Neural cell (in vitro differentiated cells): ENCODE data around the gene FMO2. TPM values are rescaled to one million over a fixed set of nuclear protein-coding genes. Genes with fewer than 3 reads are reported as not detected.

Source experiments
- H2AFZ ChIP-seq: fragments of 200-600, 300-800 bp; sonication (generic), shearing (Covaris generic); 2 replicates; pipeline ENCODE4 v1.6.0; 2014; ENCODE audit warnings: low read depth, mild to moderate bottlenecking, antibody characterized with exemption, low read length, moderate library complexity
- H3F3A ChIP-seq: fragments of 200-600 bp; shearing (Covaris generic); 2 replicates; pipeline ENCODE4 v1.6.1; 2016; ENCODE audit warnings: mild to moderate bottlenecking, moderate library complexity, mixed read lengths, antibody characterized with exemption, low read length; ENCODE audit not compliant: insufficient read depth, poor library complexity, severe bottlenecking
- H3K27ac ChIP-seq: fragments of 200-600, 300-800 bp; sonication (generic), shearing (Covaris generic); 2 replicates; pipeline ENCODE4 v1.5.1; 2014; ENCODE audit warnings: mild to moderate bottlenecking, low read length, moderate library complexity
- H3K27me3 ChIP-seq: fragments of 300-800, 200-600 bp; sonication (generic), shearing (Covaris generic); 2 replicates; pipeline ENCODE4 v1.6.0; 2014; ENCODE audit warnings: mild to moderate bottlenecking, low read depth, low read length, moderate library complexity; ENCODE audit not compliant: insufficient read depth
- H3K36me3 ChIP-seq: fragments of 300-800, 200-600 bp; sonication (generic), shearing (Covaris generic); 2 replicates; pipeline ENCODE4 v1.5.1; 2014; ENCODE audit warnings: mild to moderate bottlenecking, antibody characterized with exemption, low read length, moderate library complexity; ENCODE audit not compliant: insufficient read depth
- H3K4me2 ChIP-seq: fragments of 300-800, 200-600 bp; sonication (generic), shearing (Covaris generic); 2 replicates; pipeline ENCODE4 v1.6.0; 2014; ENCODE audit warnings: mild to moderate bottlenecking, low read length
- H3K4me3 ChIP-seq: fragments of 300-800, 200-600 bp; sonication (generic), shearing (Covaris generic); 2 replicates; pipeline ENCODE4 v1.5.1; 2014; ENCODE audit warnings: mild to moderate bottlenecking, low read length, moderate library complexity
- H3K79me2 ChIP-seq: fragments of 200-600 bp; shearing (Covaris generic); replicated peaks from 2 replicates; pipeline ENCODE4 v1.6.0; 2014; ENCODE audit warnings: mild to moderate bottlenecking, low read length, moderate library complexity; ENCODE audit not compliant: insufficient read depth
- H3K9ac ChIP-seq: fragments of 300-800, 200-600 bp; sonication (generic), shearing (Covaris generic); 2 replicates; pipeline ENCODE4 v1.6.1; 2016; ENCODE audit warnings: mild to moderate bottlenecking, low read length, mixed read lengths
- H3K9me2 ChIP-seq: fragments of 200-600 bp; shearing (Covaris generic); 2 replicates; pipeline ENCODE4 v1.6.1; 2016; ENCODE audit warnings: mild to moderate bottlenecking, low read length, mixed read lengths; ENCODE audit not compliant: insufficient read depth
- H3K9me3 ChIP-seq: fragments of 200-600, 300-800 bp; sonication (generic), shearing (Covaris generic); 2 replicates; pipeline ENCODE4 v1.6.1; 2016; ENCODE audit warnings: mild to moderate bottlenecking, mixed run types, low read length, moderate library complexity, mixed read lengths
- H4K20me1 ChIP-seq: fragments of 200-600 bp; shearing (Covaris generic); 2 replicates; pipeline ENCODE4 v1.6.1; 2016; ENCODE audit warnings: mild to moderate bottlenecking, mixed run types; ENCODE audit not compliant: insufficient read depth
- EP300 ChIP-seq: fragments of 450-650 bp; conservative IDR thresholded peaks from 2 replicates; pipeline ENCODE4 v1.6.1; 2014; ENCODE audit warnings: antibody characterized with exemption, mild to moderate bottlenecking, moderate library complexity; ENCODE audit not compliant: poor library complexity, severe bottlenecking
- EZH2 ChIP-seq: fragments of 200-600, 300-800 bp; shearing (Covaris generic), sonication (generic); IDR thresholded peaks from 2 replicates; pipeline ENCODE4 v1.6.1; 2014; ENCODE audit warnings: antibody characterized with exemption, low read length, borderline replicate concordance, mild to moderate bottlenecking; ENCODE audit not compliant: insufficient read depth, poor library complexity, severe bottlenecking
- MXI1 ChIP-seq: fragments of 450-650 bp; conservative IDR thresholded peaks from 2 replicates; pipeline ENCODE4 v1.6.1; 2014; ENCODE audit warnings: antibody characterized with exemption, mild to moderate bottlenecking; ENCODE audit not compliant: poor library complexity, severe bottlenecking
- POLR2AphosphoS5 ChIP-seq: IDR thresholded peaks from 2 replicates; pipeline ENCODE4 v1.6.1; 2012
- RAD21 ChIP-seq: fragments of 450-650 bp; conservative IDR thresholded peaks from 2 replicates; pipeline ENCODE4 v1.6.1; 2014; ENCODE audit warnings: antibody characterized with exemption, mild to moderate bottlenecking, moderate library complexity
- SMC3 ChIP-seq: fragments of 450-650 bp; conservative IDR thresholded peaks from 2 replicates; pipeline ENCODE4 v1.6.1; 2014; ENCODE audit warnings: antibody characterized with exemption, mild to moderate bottlenecking, moderate library complexity; ENCODE audit not compliant: poor library complexity
- TAF1 ChIP-seq: IDR thresholded peaks from 2 replicates; pipeline ENCODE4 v1.6.1; 2012; ENCODE audit warnings: low read depth
- polyA plus RNA-seq: library from polyadenylated mRNA; depleted of rRNA; stranded (reverse); fragments of >200 nt; gene quantifications from 2 replicates; pipeline ENCODE4 v1.2.3, GENCODE V29; 2014
- TF ChIP-seq, protein P1 (sequence below): IDR thresholded peaks from 2 replicates; pipeline ENCODE4 v1.6.1; 2012; ENCODE audit warnings: borderline replicate concordance
- TF ChIP-seq, protein P2 (sequence below): fragments of 450-650 bp; IDR thresholded peaks from 2 replicates; pipeline ENCODE4 v1.5.1; 2014; ENCODE audit warnings: antibody characterized with exemption, mild to moderate bottlenecking, moderate library complexity; ENCODE audit not compliant: poor library complexity, severe bottlenecking

FMO2 gene
- polyA plus RNA-seq, 1 donor from 2014 or later = not detected

DNA sequence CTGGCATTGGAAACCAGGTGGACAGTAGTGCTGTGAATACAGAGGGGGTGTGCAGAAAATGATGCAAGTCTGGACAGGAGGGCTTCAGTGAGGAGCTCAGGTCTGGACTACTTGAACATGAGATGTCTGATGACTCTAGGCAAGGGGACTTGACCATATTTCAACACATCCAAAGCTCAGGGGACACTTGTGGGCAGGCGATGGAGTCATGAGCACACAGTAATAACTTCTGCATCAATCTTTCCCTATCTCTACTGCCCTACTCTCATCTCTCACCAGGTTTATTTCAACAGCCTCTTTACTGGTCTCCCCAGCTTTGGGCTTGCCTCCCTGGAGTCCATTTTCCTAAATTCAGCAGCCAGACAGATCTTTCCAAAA is 21.9 kb downstream of the FMO2 start:
- Histone ChIP-seq H3F3A (no peaks in the 10 kb centered on the region), H2AFZ (no peak overlapping the region), H3K27me3 (no peaks in the 10 kb centered on the region), H3K79me2 (no peaks in the 10 kb centered on the region), H4K20me1 (no peaks in the 10 kb centered on the region), H3K9ac (no peak overlapping the region), H3K9me3 (no peaks in the 10 kb centered on the region), H3K4me2 (no peak overlapping the region), H3K4me3 (no peak overlapping the region), H3K27ac (no peak overlapping the region), H3K9me2 (no peaks in the 10 kb centered on the region), H3K36me3 (no peaks in the 10 kb centered on the region)
- TF ChIP-seq EZH2 = no peak
- TF ChIP-seq, protein P1, sequence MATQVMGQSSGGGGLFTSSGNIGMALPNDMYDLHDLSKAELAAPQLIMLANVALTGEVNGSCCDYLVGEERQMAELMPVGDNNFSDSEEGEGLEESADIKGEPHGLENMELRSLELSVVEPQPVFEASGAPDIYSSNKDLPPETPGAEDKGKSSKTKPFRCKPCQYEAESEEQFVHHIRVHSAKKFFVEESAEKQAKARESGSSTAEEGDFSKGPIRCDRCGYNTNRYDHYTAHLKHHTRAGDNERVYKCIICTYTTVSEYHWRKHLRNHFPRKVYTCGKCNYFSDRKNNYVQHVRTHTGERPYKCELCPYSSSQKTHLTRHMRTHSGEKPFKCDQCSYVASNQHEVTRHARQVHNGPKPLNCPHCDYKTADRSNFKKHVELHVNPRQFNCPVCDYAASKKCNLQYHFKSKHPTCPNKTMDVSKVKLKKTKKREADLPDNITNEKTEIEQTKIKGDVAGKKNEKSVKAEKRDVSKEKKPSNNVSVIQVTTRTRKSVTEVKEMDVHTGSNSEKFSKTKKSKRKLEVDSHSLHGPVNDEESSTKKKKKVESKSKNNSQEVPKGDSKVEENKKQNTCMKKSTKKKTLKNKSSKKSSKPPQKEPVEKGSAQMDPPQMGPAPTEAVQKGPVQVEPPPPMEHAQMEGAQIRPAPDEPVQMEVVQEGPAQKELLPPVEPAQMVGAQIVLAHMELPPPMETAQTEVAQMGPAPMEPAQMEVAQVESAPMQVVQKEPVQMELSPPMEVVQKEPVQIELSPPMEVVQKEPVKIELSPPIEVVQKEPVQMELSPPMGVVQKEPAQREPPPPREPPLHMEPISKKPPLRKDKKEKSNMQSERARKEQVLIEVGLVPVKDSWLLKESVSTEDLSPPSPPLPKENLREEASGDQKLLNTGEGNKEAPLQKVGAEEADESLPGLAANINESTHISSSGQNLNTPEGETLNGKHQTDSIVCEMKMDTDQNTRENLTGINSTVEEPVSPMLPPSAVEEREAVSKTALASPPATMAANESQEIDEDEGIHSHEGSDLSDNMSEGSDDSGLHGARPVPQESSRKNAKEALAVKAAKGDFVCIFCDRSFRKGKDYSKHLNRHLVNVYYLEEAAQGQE = no peak
- no peak for TF ChIP-seq POLR2AphosphoS5
- TF ChIP-seq TAF1 = no peak
- no peak for TF ChIP-seq EP300
- TF ChIP-seq MXI1 = no peak
- no peak for TF ChIP-seq RAD21
- TF ChIP-seq SMC3 = no peak
- TF ChIP-seq, protein P2, sequence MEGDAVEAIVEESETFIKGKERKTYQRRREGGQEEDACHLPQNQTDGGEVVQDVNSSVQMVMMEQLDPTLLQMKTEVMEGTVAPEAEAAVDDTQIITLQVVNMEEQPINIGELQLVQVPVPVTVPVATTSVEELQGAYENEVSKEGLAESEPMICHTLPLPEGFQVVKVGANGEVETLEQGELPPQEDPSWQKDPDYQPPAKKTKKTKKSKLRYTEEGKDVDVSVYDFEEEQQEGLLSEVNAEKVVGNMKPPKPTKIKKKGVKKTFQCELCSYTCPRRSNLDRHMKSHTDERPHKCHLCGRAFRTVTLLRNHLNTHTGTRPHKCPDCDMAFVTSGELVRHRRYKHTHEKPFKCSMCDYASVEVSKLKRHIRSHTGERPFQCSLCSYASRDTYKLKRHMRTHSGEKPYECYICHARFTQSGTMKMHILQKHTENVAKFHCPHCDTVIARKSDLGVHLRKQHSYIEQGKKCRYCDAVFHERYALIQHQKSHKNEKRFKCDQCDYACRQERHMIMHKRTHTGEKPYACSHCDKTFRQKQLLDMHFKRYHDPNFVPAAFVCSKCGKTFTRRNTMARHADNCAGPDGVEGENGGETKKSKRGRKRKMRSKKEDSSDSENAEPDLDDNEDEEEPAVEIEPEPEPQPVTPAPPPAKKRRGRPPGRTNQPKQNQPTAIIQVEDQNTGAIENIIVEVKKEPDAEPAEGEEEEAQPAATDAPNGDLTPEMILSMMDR = no peak

DNA sequence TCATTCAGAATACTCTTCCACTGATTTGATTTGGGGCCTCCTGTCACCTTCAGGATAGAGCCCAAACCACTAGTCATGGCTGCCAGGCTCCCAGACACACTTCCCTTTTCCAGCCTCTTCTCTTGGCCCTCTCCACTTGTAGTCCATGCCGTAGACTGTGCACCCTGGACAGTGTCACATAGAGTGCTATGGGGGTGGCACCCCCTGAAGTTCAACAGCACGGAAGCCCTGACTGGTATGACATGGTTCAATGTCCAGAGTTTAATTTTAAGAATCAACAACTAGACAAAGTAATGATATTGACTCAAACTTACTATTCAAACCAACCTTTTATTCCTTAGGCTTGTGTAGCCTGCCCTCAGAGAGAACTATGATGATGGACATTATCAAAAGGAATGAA is 22.3 kb downstream of the FMO2 start:
- Histone ChIP-seq H3K4me2 (no peak overlapping the region), H3K4me3 (no peak overlapping the region), H3K9me2 (no peaks in the 10 kb centered on the region), H3K27me3 (no peaks in the 10 kb centered on the region), H3K79me2 (no peaks in the 10 kb centered on the region), H4K20me1 (no peaks in the 10 kb centered on the region), H3K27ac (no peak overlapping the region), H3F3A (no peaks in the 10 kb centered on the region), H3K9ac (no peak overlapping the region), H3K9me3 (no peaks in the 10 kb centered on the region), H3K36me3 (no peaks in the 10 kb centered on the region), H2AFZ (no peak overlapping the region)
- TF ChIP-seq, protein P1 = no peak
- no peak for TF ChIP-seq RAD21
- no peak for TF ChIP-seq SMC3
- no peak for TF ChIP-seq EP300
- no peak for TF ChIP-seq MXI1
- TF ChIP-seq, protein P2 = no peak
- TF ChIP-seq EZH2 = no peak
- no peak for TF ChIP-seq POLR2AphosphoS5
- no peak for TF ChIP-seq TAF1
